Gastrocnemius medialis (tissue), 4 donors: ENCODE results near the gene SLC25A17. TPM values are rescaled to one million over a fixed set of nuclear protein-coding genes. Genes with fewer than 3 reads are reported as not detected.

ENCODE experiments used
- ATAC-seq, 2 donors: fragments of 150-250 bp; one replicate each; pipeline ENCODE4 v1.9.1; 2016
- DNase-seq, 2 donors: peaks; one replicate each; pipeline ENCODE4 v3.0.0-alpha.2; 2019
- H3K27ac ChIP-seq, 4 donors: fragments of 200-600 bp; sonication (generic); 1 replicate in 1 of 4; 2 replicates in 3 of 4; pipeline ENCODE4 v1.5.1; 2016 to 2018; ENCODE audit warnings: mild to moderate bottlenecking in 2 of 4, moderate library complexity in 1 of 4
- H3K27me3 ChIP-seq, 3 donors: fragments of 200-600 bp; sonication (generic) in 2 of 3; 1 replicate in 1 of 3; 2 replicates in 2 of 3; pipeline versions ENCODE4 v1.5.1 to v1.6.0; 2016 to 2019; ENCODE audit warnings: mild to moderate bottlenecking in 1 of 3, moderate library complexity in 1 of 3
- H3K36me3 ChIP-seq, 2 donors: fragments of 200-600 bp; sonication (generic) in 1 of 2; one replicate each; pipeline ENCODE4 v1.5.1; 2017 to 2018
- H3K4me1 ChIP-seq, 2 donors: fragments of 200-600 bp; sonication (generic) in 1 of 2; one replicate each; pipeline ENCODE4 v1.5.1; 2016 to 2017; ENCODE audit warnings: mild to moderate bottlenecking in 2 of 2
- H3K4me3 ChIP-seq, 4 donors: fragments of 200-600 bp; sonication (generic) in 3 of 4; 1 replicate in 1 of 4; 2 replicates in 3 of 4; pipeline ENCODE4 v1.5.1; 2016 to 2019; ENCODE audit warnings: mild to moderate bottlenecking in 2 of 4
- H3K9me3 ChIP-seq, 3 donors: fragments of 200-600 bp; sonication (generic) in 2 of 3; 1 replicate in 1 of 3; 2 replicates in 2 of 3; pipeline ENCODE4 v1.5.1; 2016 to 2019
- POLR2A ChIP-seq, 2 donors: fragments of 450-650 bp; IDR thresholded peaks; one replicate each; pipeline ENCODE4 v1.6.1; 2017; ENCODE audit warnings: antibody characterized with exemption in 2 of 2, mild to moderate bottlenecking in 2 of 2, moderate library complexity in 2 of 2
- in situ Hi-C, 4 donors: fragments of 200-750 bp; cut with MboI; loops; one replicate each; pipeline versions ENCODE4 v1.15.0 to v1.8.0; 2017; ENCODE audit warnings: low sequenced_read_pairs in 4 of 4
- intact Hi-C: fragments of 100-400 bp; cut with DNase I; formaldehyde crosslinking; loops from one replicate; pipeline ENCODE4 v1.15.1; 2023; ENCODE audit warnings: low total_unique reads
- total RNA-seq, 4 donors: library from RNA; depleted of rRNA; stranded (reverse); fragments of >200 nt; gene quantifications; one replicate each; pipeline versions ENCODE4 v1.1.0 to v1.2.3, GENCODE V29; 2016
- TF ChIP-seq, protein P1 (sequence below), 5 experiments: fragments of 450-650 bp in 3 of 5; fragments of 200-600 bp in 2 of 5; sonication (generic) in 2 of 5; IDR thresholded peaks in 4 of 5; conservative IDR thresholded peaks in 1 of 5; 1 replicate in 4 of 5; 2 replicates in 1 of 5; pipeline ENCODE4 v1.5.1; 2016 to 2019; ENCODE audit warnings: antibody characterized with exemption in 5 of 5, mild to moderate bottlenecking in 3 of 5, moderate library complexity in 3 of 5

The SLC25A17 gene
- total RNA-seq, 4 donors from 2014 or later, result 2.6 to 12.2 (median 3.8) TPM

DNA sequence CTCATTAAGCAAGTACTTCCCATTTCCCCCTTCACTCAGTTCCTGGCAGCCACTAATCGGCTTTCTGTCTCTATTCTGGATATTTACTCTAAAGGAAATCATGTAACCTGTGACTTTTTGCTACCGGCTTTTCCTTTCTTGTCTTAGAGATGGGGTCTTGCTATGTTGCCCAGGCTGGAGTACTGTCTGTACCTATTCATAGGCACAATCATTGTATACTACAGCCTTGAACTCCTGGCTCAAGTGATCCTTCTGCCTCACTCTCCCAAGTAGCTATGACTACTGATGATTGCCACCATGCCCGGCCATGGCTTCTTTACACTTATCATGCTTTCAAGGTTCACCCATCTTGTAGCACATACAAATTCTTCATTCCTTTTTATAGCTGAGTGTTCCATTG is 12.4 kb downstream of the SLC25A17 start:
- intact Hi-C loops, result no loop called here

DNA sequence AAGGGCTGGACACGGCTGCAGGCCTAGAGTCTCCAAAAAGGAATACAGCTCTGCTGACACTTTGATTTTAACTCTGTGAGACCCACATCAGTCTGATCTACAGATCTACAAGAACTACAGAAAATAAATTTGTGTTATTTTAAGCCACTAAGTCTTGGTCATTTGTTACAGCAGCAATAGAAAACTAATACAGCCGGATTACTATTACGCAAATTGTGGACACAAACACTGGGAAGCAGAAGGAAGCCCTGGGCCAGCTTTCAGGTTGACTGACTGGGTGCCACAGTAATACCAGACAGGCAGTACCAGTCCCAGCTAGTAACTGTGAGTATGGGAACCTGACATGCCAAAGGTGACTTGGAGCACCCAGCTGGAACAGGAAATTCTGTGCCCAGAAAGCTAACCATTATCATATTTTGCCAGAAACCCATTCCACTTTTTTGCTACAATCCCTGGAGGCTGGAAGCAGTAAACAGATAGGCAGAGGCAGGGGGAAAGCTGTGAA is 13.4 kb downstream of the SLC25A17 start:
- ATAC-seq (no peak), DNase-seq (no peak)
- in situ Hi-C loops (no loop called here), intact Hi-C loops (no loop called here)
- H3K27me3 ChIP-seq, result no peaks in the 10 kb centered on the region
- no peaks in the 10 kb centered on the region for H3K9me3 ChIP-seq
- H3K36me3 ChIP-seq, result no peaks in the 10 kb centered on the region
- no peaks in the 10 kb centered on the region for H3K4me1 ChIP-seq
- H3K4me3 ChIP-seq, result no peak overlapping the region
- no peak overlapping the region for H3K27ac ChIP-seq
- TF ChIP-seq, protein P1, sequence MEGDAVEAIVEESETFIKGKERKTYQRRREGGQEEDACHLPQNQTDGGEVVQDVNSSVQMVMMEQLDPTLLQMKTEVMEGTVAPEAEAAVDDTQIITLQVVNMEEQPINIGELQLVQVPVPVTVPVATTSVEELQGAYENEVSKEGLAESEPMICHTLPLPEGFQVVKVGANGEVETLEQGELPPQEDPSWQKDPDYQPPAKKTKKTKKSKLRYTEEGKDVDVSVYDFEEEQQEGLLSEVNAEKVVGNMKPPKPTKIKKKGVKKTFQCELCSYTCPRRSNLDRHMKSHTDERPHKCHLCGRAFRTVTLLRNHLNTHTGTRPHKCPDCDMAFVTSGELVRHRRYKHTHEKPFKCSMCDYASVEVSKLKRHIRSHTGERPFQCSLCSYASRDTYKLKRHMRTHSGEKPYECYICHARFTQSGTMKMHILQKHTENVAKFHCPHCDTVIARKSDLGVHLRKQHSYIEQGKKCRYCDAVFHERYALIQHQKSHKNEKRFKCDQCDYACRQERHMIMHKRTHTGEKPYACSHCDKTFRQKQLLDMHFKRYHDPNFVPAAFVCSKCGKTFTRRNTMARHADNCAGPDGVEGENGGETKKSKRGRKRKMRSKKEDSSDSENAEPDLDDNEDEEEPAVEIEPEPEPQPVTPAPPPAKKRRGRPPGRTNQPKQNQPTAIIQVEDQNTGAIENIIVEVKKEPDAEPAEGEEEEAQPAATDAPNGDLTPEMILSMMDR (IDR thresholded peaks at IDR 0.05 in 4 of 5, conservative IDR thresholded peaks at IDR 0.05 in 1 of 5), result no peak
- no peak for TF ChIP-seq POLR2A (IDR thresholded peaks at IDR 0.05)

More for the DNA sequence above, 12.4 kb downstream of the SLC25A17 start:
- H3K4me3 ChIP-seq, result no peak overlapping the region
- H3K9me3 ChIP-seq, result no peaks in the 10 kb centered on the region
- H3K27me3 ChIP-seq, result no peaks in the 10 kb centered on the region
- H3K4me1 ChIP-seq, result no peaks in the 10 kb centered on the region
- ATAC-seq, result no peak
- no peak for DNase-seq
- TF ChIP-seq POLR2A (IDR thresholded peaks at IDR 0.05), result no peak
- TF ChIP-seq, protein P1 (IDR thresholded peaks at IDR 0.05 in 4 of 5, conservative IDR thresholded peaks at IDR 0.05 in 1 of 5), result no peak
- no peak overlapping the region for H3K27ac ChIP-seq
- H3K36me3 ChIP-seq, result no peaks in the 10 kb centered on the region
- in situ Hi-C loops, result no loop called here

DNA sequence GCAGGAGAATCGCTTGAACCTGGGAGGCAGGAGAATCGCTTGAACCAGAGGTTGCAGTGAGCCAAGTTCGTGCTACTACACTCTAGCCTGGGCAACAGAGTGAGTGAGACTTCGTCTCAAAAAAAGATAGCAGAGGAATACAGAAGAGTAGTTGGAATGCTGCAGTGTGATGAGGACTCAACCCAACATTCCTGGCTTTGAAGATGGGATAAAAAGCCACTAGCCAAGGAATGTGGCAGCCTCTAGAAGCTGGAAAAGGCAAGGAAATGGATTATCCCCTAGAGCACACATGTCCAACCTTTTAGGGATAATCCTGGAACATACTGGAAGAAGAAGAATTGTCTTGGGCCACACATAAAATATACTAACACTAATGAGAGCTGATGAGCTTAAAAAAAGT is 13.9 kb downstream of the SLC25A17 start:
- no peaks in the 10 kb centered on the region for H3K9me3 ChIP-seq
- no peaks in the 10 kb centered on the region for H3K27me3 ChIP-seq
- H3K4me1 ChIP-seq, result peaks cover 0 to 3% of the 10 kb centered on the region in 2 donors
- no peak for ATAC-seq
- TF ChIP-seq, protein P1 (IDR thresholded peaks at IDR 0.05 in 4 of 5, conservative IDR thresholded peaks at IDR 0.05 in 1 of 5), result no peak
- no peak for TF ChIP-seq POLR2A (IDR thresholded peaks at IDR 0.05)
- DNase-seq, result no peak
- H3K36me3 ChIP-seq, result no peaks in the 10 kb centered on the region
- in situ Hi-C loops, result no loop called here
- H3K27ac ChIP-seq, result no peak overlapping the region
- intact Hi-C loops, result no loop called here
- no peak overlapping the region for H3K4me3 ChIP-seq

DNA sequence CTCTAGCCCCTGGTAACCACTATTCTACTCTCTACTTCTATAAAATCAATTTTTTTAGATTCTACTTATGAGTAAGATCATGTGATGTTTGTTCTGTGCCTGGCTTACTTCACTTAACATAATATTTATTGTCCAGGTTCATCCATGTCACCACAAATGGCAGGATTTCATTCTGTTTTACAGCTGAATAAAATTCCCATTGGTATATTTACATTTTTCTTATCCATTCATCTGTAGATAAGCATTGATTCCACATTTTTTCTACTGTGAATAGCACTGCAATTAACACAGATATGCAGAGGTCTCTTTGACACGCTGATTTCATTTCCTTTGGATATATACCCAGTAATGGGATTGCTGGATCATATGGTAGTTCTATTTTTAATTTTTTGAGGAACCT is 15.8 kb downstream of the SLC25A17 start:
- H3K9me3 ChIP-seq, result no peaks in the 10 kb centered on the region
- TF ChIP-seq, protein P1 (IDR thresholded peaks at IDR 0.05 in 4 of 5, conservative IDR thresholded peaks at IDR 0.05 in 1 of 5), result no peak
- TF ChIP-seq POLR2A (IDR thresholded peaks at IDR 0.05), result no peak
- no peaks in the 10 kb centered on the region for H3K36me3 ChIP-seq
- no peak overlapping the region for H3K27ac ChIP-seq
- intact Hi-C loops, result no loop called here
- no peaks in the 10 kb centered on the region for H3K27me3 ChIP-seq
- peaks cover 0 to 6% of the 10 kb centered on the region in 2 donors for H3K4me1 ChIP-seq
- H3K4me3 ChIP-seq, result no peak overlapping the region
- DNase-seq, result no peak
- ATAC-seq, result no peak
- in situ Hi-C loops, result no loop called here

DNA sequence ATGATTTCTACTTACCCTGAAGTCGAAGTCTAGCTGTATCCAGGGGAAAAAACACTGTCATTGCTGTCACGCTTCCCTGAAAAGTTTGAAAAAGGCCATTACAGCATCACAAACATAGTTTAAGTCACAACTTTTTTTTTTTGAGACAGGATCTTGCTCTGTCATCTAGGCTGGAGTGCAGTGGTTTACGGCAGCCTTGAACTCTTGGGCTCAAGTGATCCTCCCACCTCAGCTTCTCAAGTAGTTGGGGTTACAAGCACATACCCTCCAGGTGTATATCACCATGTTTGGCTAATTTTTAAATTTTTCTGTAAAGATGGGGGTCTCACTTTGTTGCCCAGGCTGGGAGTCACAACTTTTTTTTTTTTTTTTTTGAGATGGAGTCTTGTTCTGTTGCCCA is 20.1 kb downstream of the SLC25A17 start:
- TF ChIP-seq POLR2A (IDR thresholded peaks at IDR 0.05), result no peak
- TF ChIP-seq, protein P1 (IDR thresholded peaks at IDR 0.05 in 4 of 5, conservative IDR thresholded peaks at IDR 0.05 in 1 of 5), result no peak
- H3K4me1 ChIP-seq, result peaks cover 3 to 6% of the 10 kb centered on the region in 2 donors
- H3K4me3 ChIP-seq, result no peak overlapping the region
- no peaks in the 10 kb centered on the region for H3K27me3 ChIP-seq
- no peak overlapping the region for H3K27ac ChIP-seq
- peaks cover 0 to 5% of the 10 kb centered on the region in 2 donors for H3K36me3 ChIP-seq
- no peaks in the 10 kb centered on the region for H3K9me3 ChIP-seq
- ATAC-seq (no peak), DNase-seq (no peak)
- in situ Hi-C loops, result no loop called here
- intact Hi-C loops, result no loop called here
